Trophoblast cell (in vitro differentiated cells and primary cell): ENCODE data around the gene LRMDA.

Experiments
- DNase-seq, 2 donors: peaks; one replicate each; pipeline ENCODE4 v3.0.0-alpha.2; 2016
- H2AFZ ChIP-seq: 2 replicates; pipeline ENCODE4 v1.6.1; 2013; ENCODE audit warnings: low read length, moderate library complexity, mild to moderate bottlenecking; ENCODE audit not compliant: insufficient read depth, poor library complexity
- H2AK5ac ChIP-seq: 2 replicates; pipeline ENCODE4 v1.6.1; 2013; ENCODE audit warnings: mild to moderate bottlenecking, low read length
- H2BK120ac ChIP-seq: 2 replicates; pipeline ENCODE4 v1.6.1; 2013; ENCODE audit warnings: low read length, mild to moderate bottlenecking, moderate library complexity; ENCODE audit not compliant: insufficient read depth, poor library complexity
- H2BK12ac ChIP-seq: 2 replicates; pipeline ENCODE4 v1.6.1; 2013; ENCODE audit warnings: mild to moderate bottlenecking, low read length, moderate library complexity
- H2BK5ac ChIP-seq: 2 replicates; pipeline ENCODE4 v1.6.1; 2013; ENCODE audit warnings: low read length, low read depth, moderate library complexity, mild to moderate bottlenecking; ENCODE audit not compliant: poor library complexity
- H3K14ac ChIP-seq: 2 replicates; pipeline ENCODE4 v1.6.1; 2013; ENCODE audit warnings: mild to moderate bottlenecking, low read length
- H3K18ac ChIP-seq: 2 replicates; pipeline ENCODE4 v1.6.1; 2013; ENCODE audit warnings: mild to moderate bottlenecking, low read length
- H3K23ac ChIP-seq: 2 replicates; pipeline ENCODE4 v1.6.1; 2013; ENCODE audit warnings: low read length
- H3K27ac ChIP-seq: 2 replicates; pipeline ENCODE4 v1.5.1; 2013; ENCODE audit warnings: low read depth, mild to moderate bottlenecking, inconsistent platforms, low read length, moderate library complexity
- H3K27me3 ChIP-seq: 2 replicates; pipeline ENCODE4 v1.6.1; 2013; ENCODE audit warnings: inconsistent platforms, mild to moderate bottlenecking, low read length, moderate library complexity; ENCODE audit not compliant: insufficient read depth
- H3K36me3 ChIP-seq, 2 experiments: 1 replicate in 1 of 2; 2 replicates in 1 of 2; pipeline ENCODE4 v1.6.1; 2013; ENCODE audit warnings: low read length in 2 of 2, mild to moderate bottlenecking in 2 of 2, moderate library complexity in 1 of 2; ENCODE audit not compliant: insufficient read depth in 2 of 2, control insufficient read depth in 1 of 2
- H3K4ac ChIP-seq: 2 replicates; pipeline ENCODE4 v1.6.1; 2013; ENCODE audit warnings: low read depth, mild to moderate bottlenecking, low read length, moderate library complexity
- H3K4me1 ChIP-seq, 2 experiments: 1 replicate in 1 of 2; 2 replicates in 1 of 2; pipeline ENCODE4 v1.6.1; 2013; ENCODE audit warnings: low read length in 2 of 2, mild to moderate bottlenecking in 2 of 2, moderate library complexity in 1 of 2; ENCODE audit not compliant: insufficient read depth in 2 of 2, control insufficient read depth in 1 of 2
- H3K4me2 ChIP-seq: 2 replicates; pipeline ENCODE4 v1.6.1; 2013; ENCODE audit warnings: inconsistent platforms, mild to moderate bottlenecking, low read length, moderate library complexity
- H3K4me3 ChIP-seq: 2 replicates; pipeline ENCODE4 v1.5.1; 2013; ENCODE audit warnings: mild to moderate bottlenecking, low read depth, low read length, inconsistent platforms
- H3K79me1 ChIP-seq: one replicate; pipeline ENCODE4 v1.6.1; 2013; ENCODE audit warnings: low read length
- H3K79me2 ChIP-seq: 2 replicates; pipeline ENCODE4 v1.6.1; 2013; ENCODE audit warnings: low read length, mild to moderate bottlenecking; ENCODE audit not compliant: control insufficient read depth, insufficient read depth, poor library complexity
- H3K9ac ChIP-seq: 2 replicates; pipeline ENCODE4 v1.6.1; 2013; ENCODE audit warnings: mild to moderate bottlenecking, low read length
- H3K9me3 ChIP-seq: 2 replicates; pipeline ENCODE4 v1.6.1; 2013; ENCODE audit warnings: low read depth, mild to moderate bottlenecking, control low read depth, inconsistent platforms, low read length; ENCODE audit not compliant: insufficient read depth
- H4K12ac ChIP-seq: 2 replicates; pipeline ENCODE4 v1.6.1; 2013; ENCODE audit warnings: low read depth, mild to moderate bottlenecking, low read length, moderate library complexity
- H4K8ac ChIP-seq: 2 replicates; pipeline ENCODE4 v1.6.1; 2013; ENCODE audit warnings: low read depth, mild to moderate bottlenecking, low read length, moderate library complexity
- H4K91ac ChIP-seq: one replicate; pipeline ENCODE4 v1.6.1; 2013; ENCODE audit warnings: low read depth, mild to moderate bottlenecking, low read length, moderate library complexity
- WGBS: extraction: QIAGEN DNeasy Blood & Tissue Kit; methylation state at CpG from one replicate; pipeline ENCODE4 v1.1.7; 2013; ENCODE audit warnings: missing lambda C conversion rate; ENCODE audit not compliant: insufficient read length, insufficient coverage; ENCODE audit errors: extremely low coverage; 5-methylcytosine and 5-hydroxymethylcytosine counted together

The LRMDA gene

DNA sequence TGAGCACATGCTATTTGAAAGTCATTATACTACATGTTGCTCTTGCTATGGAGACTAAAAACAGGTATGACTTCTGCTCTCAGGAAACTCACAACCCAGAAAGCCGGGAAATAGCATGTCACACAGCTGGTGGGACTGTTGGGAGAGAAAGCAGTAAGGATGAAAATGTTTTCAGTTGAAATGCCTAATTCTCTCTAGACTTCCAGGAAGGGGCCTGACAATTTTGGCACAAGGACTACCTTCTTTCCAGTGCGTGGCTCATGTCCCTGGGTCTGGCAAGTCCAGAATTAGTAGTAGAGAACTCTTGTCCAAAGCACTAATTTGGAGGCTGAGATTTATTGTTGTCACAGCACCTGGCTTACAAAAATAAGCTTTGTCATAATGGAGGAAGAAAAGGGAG lies 567.6 kb downstream of the LRMDA start:
- H2BK5ac ChIP-seq, result no peak overlapping the region
- H4K12ac ChIP-seq, result no peak overlapping the region
- no peaks in the 10 kb centered on the region for H3K36me3 ChIP-seq
- no peak overlapping the region for H3K23ac ChIP-seq
- no peak overlapping the region for H3K14ac ChIP-seq
- no peak overlapping the region for H3K4me2 ChIP-seq
- peaks cover 4 to 5% of the 10 kb centered on the region in 2 experiments for H3K4me1 ChIP-seq
- no peak overlapping the region for H3K18ac ChIP-seq
- H3K79me2 ChIP-seq, result no peaks in the 10 kb centered on the region
- DNase-seq, result no peak
- H3K79me1 ChIP-seq, result no peaks in the 10 kb centered on the region
- no peak overlapping the region for H2BK120ac ChIP-seq
- no peak overlapping the region for H3K4me3 ChIP-seq
- no peak overlapping the region for H3K27ac ChIP-seq
- no peak overlapping the region for H2AFZ ChIP-seq
- H3K9ac ChIP-seq, result no peak overlapping the region
- H4K8ac ChIP-seq, result no peak overlapping the region
- H3K9me3 ChIP-seq, result no peaks in the 10 kb centered on the region
- H3K27me3 ChIP-seq, result no peaks in the 10 kb centered on the region
- H2AK5ac ChIP-seq, result no peak overlapping the region
- H4K91ac ChIP-seq, result no peak overlapping the region
- H2BK12ac ChIP-seq, result no peak overlapping the region
- no CpG with 5 or more reads among the region's 2 CpGs for WGBS
- H3K4ac ChIP-seq, result no peak overlapping the region

DNA sequence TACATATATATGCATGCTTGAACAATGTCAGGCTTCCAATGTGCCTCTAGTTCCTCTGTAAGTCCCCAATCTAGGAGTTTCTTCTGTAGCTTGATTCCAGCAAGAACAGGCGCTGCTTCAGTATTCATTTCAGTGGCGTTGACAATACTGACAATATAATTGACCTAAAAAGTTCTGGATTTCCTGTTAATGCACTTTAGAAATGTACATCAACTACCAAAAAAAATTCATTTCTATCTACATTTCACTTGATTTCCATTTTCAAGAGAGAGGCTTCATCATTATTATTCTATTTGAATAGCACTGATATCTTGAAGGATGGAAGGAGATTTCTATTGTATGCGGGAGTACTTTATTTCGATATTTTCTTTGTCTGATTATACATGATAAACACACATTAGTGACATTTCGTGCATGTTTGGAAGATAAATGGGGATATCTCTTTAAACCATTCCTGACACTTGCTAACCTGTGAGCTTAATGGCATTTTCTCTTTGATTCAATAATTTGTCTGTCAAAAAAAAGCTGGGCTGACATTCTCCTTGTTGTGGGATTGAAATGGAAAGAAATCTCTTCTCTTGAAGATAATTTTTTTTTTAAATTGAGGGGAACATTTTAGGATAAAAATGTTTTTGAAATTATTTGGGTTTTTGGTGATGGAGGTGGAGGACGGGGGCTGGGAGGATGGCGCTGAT lies 568.2 kb downstream of the LRMDA start:
- no peak overlapping the region for H3K14ac ChIP-seq
- no peak overlapping the region for H2BK5ac ChIP-seq
- no peaks in the 10 kb centered on the region for H3K9me3 ChIP-seq
- no peak overlapping the region for H2BK12ac ChIP-seq
- no peak for DNase-seq
- no peaks in the 10 kb centered on the region for H3K4me1 ChIP-seq
- no peak overlapping the region for H4K91ac ChIP-seq
- H4K12ac ChIP-seq, result no peak overlapping the region
- WGBS, result 100% methylated on average over 2 of the region's 7 CpGs
- no peak overlapping the region for H2AFZ ChIP-seq
- no peak overlapping the region for H3K4ac ChIP-seq
- H3K27ac ChIP-seq, result no peak overlapping the region
- no peak overlapping the region for H3K9ac ChIP-seq
- H3K36me3 ChIP-seq, result no peaks in the 10 kb centered on the region
- no peaks in the 10 kb centered on the region for H3K79me2 ChIP-seq
- H3K4me3 ChIP-seq, result no peak overlapping the region
- no peaks in the 10 kb centered on the region for H3K27me3 ChIP-seq
- H3K4me2 ChIP-seq, result no peak overlapping the region
- H3K79me1 ChIP-seq, result no peaks in the 10 kb centered on the region
- H4K8ac ChIP-seq, result no peak overlapping the region
- no peak overlapping the region for H3K18ac ChIP-seq
- no peak overlapping the region for H3K23ac ChIP-seq
- H2BK120ac ChIP-seq, result no peak overlapping the region
- no peak overlapping the region for H2AK5ac ChIP-seq

DNA sequence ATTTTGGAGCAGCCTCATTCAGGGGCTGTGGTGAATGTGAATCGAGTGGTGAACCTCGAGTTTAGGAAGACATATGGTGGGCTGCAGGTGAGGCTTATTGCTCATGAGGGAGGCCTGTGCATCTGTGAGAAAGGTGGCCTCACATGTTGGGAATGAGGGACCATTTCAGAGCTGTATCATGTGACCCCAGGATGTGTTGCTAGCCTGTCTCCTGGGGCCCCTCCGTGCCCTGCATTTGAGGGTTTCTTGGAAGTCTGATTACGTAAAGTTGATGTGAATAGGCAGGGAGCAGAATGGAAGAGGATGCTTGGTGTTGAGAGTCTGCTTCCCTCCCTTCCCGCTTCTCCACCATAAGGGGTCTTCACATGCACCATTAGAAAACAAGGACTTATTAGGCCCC lies 569.1 kb downstream of the LRMDA start:
- no peak for DNase-seq
- H3K9me3 ChIP-seq, result no peaks in the 10 kb centered on the region

DNA sequence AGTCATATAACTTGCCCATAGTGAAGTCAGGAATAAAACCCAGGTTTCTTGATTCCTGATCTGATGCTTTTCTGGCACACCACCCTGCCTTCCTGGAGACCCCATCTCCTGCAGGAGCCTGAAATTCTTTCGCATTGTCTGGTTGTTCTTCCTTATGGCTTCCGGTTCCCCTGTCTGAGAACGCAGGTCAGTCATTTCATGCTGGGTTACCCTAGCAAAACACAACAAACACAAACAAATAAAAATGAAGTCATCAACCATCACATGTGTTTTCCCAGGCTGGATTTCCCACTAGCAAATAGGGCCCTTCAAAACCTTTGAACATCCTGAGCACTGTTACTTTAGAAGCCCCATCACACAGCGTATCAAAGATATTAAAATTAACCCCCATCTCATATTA lies 569.6 kb downstream of the LRMDA start:
- Histone ChIP-seq H3K27me3 (no peaks in the 10 kb centered on the region), H2BK12ac (no peak overlapping the region), H3K79me2 (no peaks in the 10 kb centered on the region), H3K36me3 (no peaks in the 10 kb centered on the region), H2BK5ac (no peak overlapping the region), H2BK120ac (no peak overlapping the region), H4K12ac (no peak overlapping the region), H3K9ac (no peak overlapping the region), H4K91ac (no peak overlapping the region), H2AK5ac (no peak overlapping the region), H3K4me3 (no peak overlapping the region), H4K8ac (no peak overlapping the region), H3K23ac (no peak overlapping the region), H2AFZ (no peak overlapping the region), H3K4me1 (no peaks in the 10 kb centered on the region), H3K4me2 (no peak overlapping the region), H3K27ac (no peak overlapping the region), H3K14ac (no peak overlapping the region), H3K18ac (no peak overlapping the region), H3K79me1 (no peaks in the 10 kb centered on the region), H3K9me3 (no peaks in the 10 kb centered on the region), H3K4ac (no peak overlapping the region)
- no peak for DNase-seq
- no CpG with 5 or more reads among the region's 4 CpGs for WGBS

More for the DNA sequence above, 569.1 kb downstream of the LRMDA start:
- no peak overlapping the region for H2BK5ac ChIP-seq
- H3K4me1 ChIP-seq, result no peaks in the 10 kb centered on the region
- no peaks in the 10 kb centered on the region for H3K36me3 ChIP-seq
- no peak overlapping the region for H2BK12ac ChIP-seq
- H3K9ac ChIP-seq, result no peak overlapping the region
- no peak overlapping the region for H2AK5ac ChIP-seq
- H3K4me2 ChIP-seq, result no peak overlapping the region
- no peaks in the 10 kb centered on the region for H3K79me2 ChIP-seq
- H4K8ac ChIP-seq, result no peak overlapping the region
- H3K18ac ChIP-seq, result no peak overlapping the region
- no peak overlapping the region for H4K12ac ChIP-seq
- no peak overlapping the region for H3K14ac ChIP-seq
- no peak overlapping the region for H2BK120ac ChIP-seq
- H3K27ac ChIP-seq, result no peak overlapping the region
- no peak overlapping the region for H3K23ac ChIP-seq
- no peak overlapping the region for H4K91ac ChIP-seq
- no CpG with 5 or more reads among the region's 5 CpGs for WGBS
- H3K27me3 ChIP-seq, result no peaks in the 10 kb centered on the region
- no peak overlapping the region for H3K4ac ChIP-seq
- H3K79me1 ChIP-seq, result no peaks in the 10 kb centered on the region
- no peak overlapping the region for H3K4me3 ChIP-seq
- H2AFZ ChIP-seq, result no peak overlapping the region
